ENCODE results near the gene FLRT2. TPM values are rescaled to one million over a fixed set of nuclear protein-coding genes. Genes with fewer than 3 reads are reported as not detected.

Gene FLRT2
- polyA plus RNA-seq, 1 donor (not counting 4 experiments of a cell fraction or from before 2014, with no cell fraction given): 69.2 TPM

DNA sequence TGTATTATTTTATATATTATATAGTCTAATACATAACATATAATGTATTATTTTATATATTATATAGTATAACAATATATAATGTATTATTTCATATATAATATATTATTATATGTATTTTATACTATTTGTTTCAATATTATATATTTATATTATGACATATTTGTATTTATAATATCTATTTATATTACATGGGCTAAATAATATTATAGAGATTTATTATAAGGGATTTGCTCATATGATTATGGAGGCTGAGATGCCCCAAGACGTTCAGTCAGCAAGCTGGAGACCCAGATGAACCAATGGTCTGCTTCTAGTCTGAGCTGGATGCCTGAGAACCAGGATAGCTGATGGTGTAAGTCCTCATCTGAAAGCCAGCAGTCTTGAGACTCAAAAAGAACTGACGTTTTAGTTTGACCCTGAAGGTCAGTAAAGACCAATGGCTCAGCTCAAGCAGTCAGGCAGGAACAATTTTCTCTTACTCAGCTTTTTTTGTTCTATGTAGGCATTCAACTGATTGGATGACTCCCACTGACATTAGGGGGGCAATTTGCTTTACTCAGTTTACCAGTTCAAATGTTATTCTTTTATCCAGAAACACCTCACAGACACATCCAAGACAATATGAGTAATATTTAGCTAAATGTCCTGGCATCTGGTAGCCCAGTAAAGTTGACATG lies 130.4 kb downstream of the FLRT2 start:
- Histone ChIP-seq H3K9me3 (ENCODE audit: control insufficient read depth, low read depth, low read length) (no peaks in the 10 kb centered on the region), H3K4me1 (ENCODE audit: control insufficient read depth, extremely low read depth, insufficient read depth, low read length) (no peaks in the 10 kb centered on the region), H3K4me3 (ENCODE audit: control insufficient read depth in 2 of 3, extremely low read depth in 1 of 3, insufficient read depth in 2 of 3, low read depth in 1 of 3, low read length in 3 of 3) (no peak overlapping the region), H3K36me3 (ENCODE audit: control insufficient read depth in 2 of 2, extremely low read depth in 1 of 2, insufficient read depth in 2 of 2, low read length in 2 of 2) (no peaks in the 10 kb centered on the region), H3K4me2 (ENCODE audit: control insufficient read depth, extremely low read depth, insufficient read depth, low read depth, low read length) (no peak overlapping the region), H3K27me3 (ENCODE audit: control insufficient read depth, extremely low read depth, insufficient read depth, low read length) (no peaks in the 10 kb centered on the region), H4K20me1 (ENCODE audit: control insufficient read depth, extremely low read depth, insufficient read depth, low read length) (no peaks in the 10 kb centered on the region), H3K27ac (ENCODE audit: control insufficient read depth, insufficient read depth, low read length) (no peak overlapping the region), H3K9ac (ENCODE audit: control insufficient read depth, extremely low read depth, insufficient read depth, low read length) (no peak overlapping the region), H3K79me2 (ENCODE audit: control insufficient read depth, insufficient read depth, low read length) (no peaks in the 10 kb centered on the region), H2AFZ (ENCODE audit: control insufficient read depth, low read length) (no peak overlapping the region), H3K9me1 (ENCODE audit: control insufficient read depth, extremely low read depth, insufficient read depth, low read length) (no peaks in the 10 kb centered on the region)
- dilution Hi-C loops (cut with MboI; ENCODE audit: extremely low pct_ligation_motif_present, low sequenced_read_pairs): no loop called here
- FAIRE-seq: no peak
- no peak for DNase-seq (ENCODE audit: low read depth, low spot score)
- TF ChIP-seq CTCF (optimal IDR thresholded peaks at IDR 0.05 in 1 of 3, IDR thresholded peaks at IDR 0.05 in 1 of 3, conservative IDR thresholded peaks at IDR 0.05 in 1 of 3; ENCODE audit: extremely low read depth in 1 of 3, insufficient read depth in 2 of 3, low read length in 3 of 3): no peak
- TF ChIP-seq EZH2 (IDR thresholded peaks at IDR 0.05; ENCODE audit: low read length): no peak

DNA sequence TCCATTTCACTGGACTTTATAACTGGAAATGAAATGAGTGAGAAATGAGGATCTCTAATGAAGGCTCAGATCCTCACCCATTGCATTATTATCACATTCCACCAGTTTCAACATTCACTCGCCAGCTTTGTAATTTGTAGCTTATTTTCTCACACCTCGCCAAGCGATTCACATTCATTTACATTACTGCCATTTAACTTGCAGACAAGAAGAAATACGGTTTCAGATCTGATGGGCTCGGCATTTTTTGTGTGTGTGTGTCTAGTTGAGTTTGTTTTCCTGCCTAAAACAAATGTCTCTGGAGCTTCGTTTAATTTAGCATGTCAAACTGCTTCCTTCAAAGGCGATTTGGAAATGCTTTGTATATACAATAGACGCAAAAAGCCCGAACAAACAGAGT lies 132.2 kb downstream of the FLRT2 start:
- H3K27ac ChIP-seq (ENCODE audit: control insufficient read depth, insufficient read depth, low read length): no peak overlapping the region
- no peaks in the 10 kb centered on the region for H3K27me3 ChIP-seq (ENCODE audit: control insufficient read depth, extremely low read depth, insufficient read depth, low read length)
- TF ChIP-seq CTCF (optimal IDR thresholded peaks at IDR 0.05 in 1 of 3, IDR thresholded peaks at IDR 0.05 in 1 of 3, conservative IDR thresholded peaks at IDR 0.05 in 1 of 3; ENCODE audit: extremely low read depth in 1 of 3, insufficient read depth in 2 of 3, low read length in 3 of 3): no peak
- no peaks in the 10 kb centered on the region for H3K4me1 ChIP-seq (ENCODE audit: control insufficient read depth, extremely low read depth, insufficient read depth, low read length)
- DNase-seq (ENCODE audit: low read depth, low spot score) (no peak), FAIRE-seq (no peak)
- no peak overlapping the region for H3K9ac ChIP-seq (ENCODE audit: control insufficient read depth, extremely low read depth, insufficient read depth, low read length)
- no peaks in the 10 kb centered on the region for H3K9me1 ChIP-seq (ENCODE audit: control insufficient read depth, extremely low read depth, insufficient read depth, low read length)
- no peaks in the 10 kb centered on the region for H3K79me2 ChIP-seq (ENCODE audit: control insufficient read depth, insufficient read depth, low read length)
- no peaks in the 10 kb centered on the region for H3K36me3 ChIP-seq (ENCODE audit: control insufficient read depth in 2 of 2, extremely low read depth in 1 of 2, insufficient read depth in 2 of 2, low read length in 2 of 2)
- no peak overlapping the region for H3K4me3 ChIP-seq (ENCODE audit: control insufficient read depth in 2 of 3, extremely low read depth in 1 of 3, insufficient read depth in 2 of 3, low read depth in 1 of 3, low read length in 3 of 3)
- no peaks in the 10 kb centered on the region for H3K9me3 ChIP-seq (ENCODE audit: control insufficient read depth, low read depth, low read length)
- H4K20me1 ChIP-seq (ENCODE audit: control insufficient read depth, extremely low read depth, insufficient read depth, low read length): no peaks in the 10 kb centered on the region
- H3K4me2 ChIP-seq (ENCODE audit: control insufficient read depth, extremely low read depth, insufficient read depth, low read depth, low read length): no peak overlapping the region
- dilution Hi-C loops (cut with MboI; ENCODE audit: extremely low pct_ligation_motif_present, low sequenced_read_pairs): no loop called here
- no peak overlapping the region for H2AFZ ChIP-seq (ENCODE audit: control insufficient read depth, low read length)
